ENCODE data around the gene POU1F1.

GRCh38 chr3:87229113-87229512, 47.3 kb downstream of the POU1F1 start:
- TF ChIP-seq CTCF (conservative IDR thresholded peaks at IDR 0.05 in 1 of 2, IDR thresholded peaks at IDR 0.05 in 1 of 2; ENCODE audit: low read depth in 1 of 2, low read length in 2 of 2): no peak
- TF ChIP-seq EZH2 (IDR thresholded peaks at IDR 0.05; ENCODE audit: low read length, missing control alignments): no peak

Measured in fibroblast of lung (primary cell).